Sigmoid colon (tissue), 7 donors: Measurements from ENCODE around the gene EGF. TPM values are rescaled to one million over a fixed set of nuclear protein-coding genes. Genes with fewer than 3 reads are reported as not detected.

Experiments used
- DNase-seq: peaks from one replicate; pipeline ENCODE4 v3.0.0-alpha.2; 2019
- H3K27ac ChIP-seq, 4 donors: fragments of 200-600 bp; sonication (generic); one replicate each; pipeline ENCODE4 v1.5.1; 2016 to 2019; ENCODE audit warnings: mild to moderate bottlenecking in 1 of 4
- H3K27me3 ChIP-seq, 3 donors: fragments of 200-600 bp; sonication (generic); one replicate each; pipeline ENCODE4 v1.5.1; 2019; ENCODE audit warnings: mild to moderate bottlenecking in 1 of 3
- H3K36me3 ChIP-seq, 4 donors: fragments of 200-600 bp; sonication (generic); one replicate each; pipeline ENCODE4 v1.5.1; 2016 to 2019
- H3K4me1 ChIP-seq, 4 donors: fragments of 200-600 bp; sonication (generic); one replicate each; pipeline ENCODE4 v1.5.1; 2017 to 2019
- H3K4me3 ChIP-seq, 4 donors: fragments of 200-600 bp; sonication (generic); one replicate each; pipeline ENCODE4 v1.5.1; 2017 to 2019; ENCODE audit warnings: mild to moderate bottlenecking in 2 of 4, moderate library complexity in 1 of 4
- H3K9me3 ChIP-seq, 4 donors: fragments of 200-600 bp in 3 of 4; sonication (generic) in 3 of 4; one replicate each; pipeline versions ENCODE4 v1.5.1 to v1.6.1; 2013 to 2019
- EP300 ChIP-seq, 4 donors: sonication (generic); formaldehyde crosslinking; IDR thresholded peaks; one replicate each; pipeline ENCODE4 v1.6.1; 2017; ENCODE audit warnings: antibody characterized with exemption in 4 of 4
- POLR2A ChIP-seq, 2 donors: fragments of 450-650 bp; IDR thresholded peaks; one replicate each; pipeline ENCODE4 v1.6.1; 2016; ENCODE audit warnings: antibody characterized with exemption in 2 of 2, mild to moderate bottlenecking in 2 of 2, moderate library complexity in 2 of 2
- POLR2AphosphoS5 ChIP-seq, 4 donors: sonication (generic); formaldehyde crosslinking; IDR thresholded peaks; one replicate each; pipeline ENCODE4 v1.6.1; 2017; ENCODE audit warnings: antibody characterized with exemption in 4 of 4
- WGBS, 2 donors: extraction: QIAGEN DNeasy Blood & Tissue Kit; methylation state at CpG; one replicate each; pipeline ENCODE4 v1.1.7; 2013; 5-methylcytosine and 5-hydroxymethylcytosine counted together
- intact Hi-C: fragments of 100-400 bp; cut with DNase I; formaldehyde crosslinking; loops from one replicate; pipeline ENCODE4 v1.15.1; 2023
- polyA plus RNA-seq, 3 donors: library from polyadenylated mRNA; stranded (reverse); fragments of 200-250 nt; gene quantifications; one replicate each; pipeline ENCODE4 v1.2.3, GENCODE V29; 2013
- total RNA-seq, 4 donors: library from RNA; depleted of rRNA; stranded (reverse); fragments of >200 nt; gene quantifications; one replicate each; pipeline ENCODE4 v1.1.0, GENCODE V29; 2016
- TF ChIP-seq, protein P1 (sequence below), 4 experiments: fragments of 450-650 bp in 3 of 4; fragments of 200-600 bp in 1 of 4; IDR thresholded peaks; one replicate each; pipeline ENCODE4 v1.5.1; 2016 to 2019; ENCODE audit warnings: antibody characterized with exemption in 4 of 4, mild to moderate bottlenecking in 3 of 4, moderate library complexity in 2 of 4
- donor health status: healthy with polysubstance abuse.
- donor health status: Bipolar disorder and iron deficiency.
- donor health status: healthy.

EGF gene
- total and polyA plus RNA-seq, 7 donors = 0.46 to 1.3 (median 0.70) TPM; not detected in 1

DNA sequence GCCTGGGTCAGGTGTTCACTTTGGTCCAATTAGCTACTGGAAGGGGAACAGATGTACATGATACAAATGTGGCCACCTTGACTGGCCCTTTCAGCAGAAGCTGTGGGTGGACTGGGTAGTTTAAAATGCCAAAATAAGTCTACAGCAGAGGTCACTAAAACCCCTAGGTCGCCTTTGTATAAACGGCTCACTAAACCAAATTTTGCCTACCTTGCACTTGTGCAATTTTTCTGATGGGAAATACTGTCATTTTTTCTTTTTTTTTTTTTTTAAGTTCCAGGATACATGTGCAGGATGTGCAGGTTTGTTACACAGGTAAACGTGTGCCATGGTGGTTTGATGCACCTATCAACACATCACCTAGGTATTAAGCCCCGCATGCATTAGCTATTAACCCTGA is 109.8 kb downstream of the EGF start:
- TF ChIP-seq EP300 (IDR thresholded peaks at IDR 0.05) (no peak), POLR2A (IDR thresholded peaks at IDR 0.05) (no peak), POLR2AphosphoS5 (IDR thresholded peaks at IDR 0.05) (no peak)
- TF ChIP-seq, protein P1, sequence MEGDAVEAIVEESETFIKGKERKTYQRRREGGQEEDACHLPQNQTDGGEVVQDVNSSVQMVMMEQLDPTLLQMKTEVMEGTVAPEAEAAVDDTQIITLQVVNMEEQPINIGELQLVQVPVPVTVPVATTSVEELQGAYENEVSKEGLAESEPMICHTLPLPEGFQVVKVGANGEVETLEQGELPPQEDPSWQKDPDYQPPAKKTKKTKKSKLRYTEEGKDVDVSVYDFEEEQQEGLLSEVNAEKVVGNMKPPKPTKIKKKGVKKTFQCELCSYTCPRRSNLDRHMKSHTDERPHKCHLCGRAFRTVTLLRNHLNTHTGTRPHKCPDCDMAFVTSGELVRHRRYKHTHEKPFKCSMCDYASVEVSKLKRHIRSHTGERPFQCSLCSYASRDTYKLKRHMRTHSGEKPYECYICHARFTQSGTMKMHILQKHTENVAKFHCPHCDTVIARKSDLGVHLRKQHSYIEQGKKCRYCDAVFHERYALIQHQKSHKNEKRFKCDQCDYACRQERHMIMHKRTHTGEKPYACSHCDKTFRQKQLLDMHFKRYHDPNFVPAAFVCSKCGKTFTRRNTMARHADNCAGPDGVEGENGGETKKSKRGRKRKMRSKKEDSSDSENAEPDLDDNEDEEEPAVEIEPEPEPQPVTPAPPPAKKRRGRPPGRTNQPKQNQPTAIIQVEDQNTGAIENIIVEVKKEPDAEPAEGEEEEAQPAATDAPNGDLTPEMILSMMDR (IDR thresholded peaks at IDR 0.05) = no peak
- H3K27ac ChIP-seq = no peak overlapping the region
- no peaks in the 10 kb centered on the region for H3K27me3 ChIP-seq
- H3K9me3 ChIP-seq = no peaks in the 10 kb centered on the region
- no peak overlapping the region for H3K4me3 ChIP-seq
- 91 to 93% methylated on average over 4 of the region's 4 CpGs for WGBS, 2 donors
- H3K36me3 ChIP-seq = no peaks in the 10 kb centered on the region
- no peaks in the 10 kb centered on the region for H3K4me1 ChIP-seq
- DNase-seq = no peak
- intact Hi-C loops = no loop called here

DNA sequence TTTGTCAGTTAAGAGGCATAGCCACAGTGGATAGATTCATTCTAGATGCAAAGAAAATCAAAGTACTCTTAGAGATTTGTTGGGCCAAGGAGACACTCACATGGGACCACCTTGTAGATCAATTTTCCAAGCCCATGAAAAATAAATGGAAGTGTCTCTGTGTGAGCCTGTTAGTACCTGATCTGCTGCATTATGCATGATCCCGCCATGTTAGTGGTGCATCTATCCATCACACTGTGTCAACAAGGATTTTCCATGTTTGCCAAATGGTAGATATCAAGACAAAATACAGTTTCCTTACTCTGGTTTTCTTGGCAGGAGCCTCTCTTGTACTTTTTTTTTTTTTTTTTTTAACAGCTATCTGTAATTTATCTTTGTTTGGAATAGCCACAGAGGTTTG is 112.4 kb downstream of the EGF start:
- Histone ChIP-seq H3K4me1 (no peaks in the 10 kb centered on the region), H3K4me3 (no peak overlapping the region), H3K36me3 (no peaks in the 10 kb centered on the region), H3K27ac (no peak overlapping the region), H3K9me3 (no peaks in the 10 kb centered on the region), H3K27me3 (no peaks in the 10 kb centered on the region)
- TF ChIP-seq, protein P1 (IDR thresholded peaks at IDR 0.05) = no peak
- no peak for TF ChIP-seq POLR2AphosphoS5 (IDR thresholded peaks at IDR 0.05)
- no peak for TF ChIP-seq EP300 (IDR thresholded peaks at IDR 0.05)
- no peak for TF ChIP-seq POLR2A (IDR thresholded peaks at IDR 0.05)
- 87 to 96% methylated on average over 1 of the region's 1 CpG for WGBS, 2 donors
- intact Hi-C loops = no loop called here
- DNase-seq = no peak

GRCh38 chr4:110025718-110026117 is 113.0 kb downstream of the EGF start:
- H3K27ac ChIP-seq = no peak overlapping the region
- no peak overlapping the region for H3K4me3 ChIP-seq
- no peaks in the 10 kb centered on the region for H3K36me3 ChIP-seq
- 91 to 94% methylated on average over 3 of the region's 3 CpGs for WGBS, 2 donors
- no peaks in the 10 kb centered on the region for H3K9me3 ChIP-seq
- H3K4me1 ChIP-seq = no peaks in the 10 kb centered on the region
- no peak for DNase-seq
- H3K27me3 ChIP-seq = no peaks in the 10 kb centered on the region
- intact Hi-C loops = no loop called here
- TF ChIP-seq POLR2A (IDR thresholded peaks at IDR 0.05) = no peak
- no peak for TF ChIP-seq EP300 (IDR thresholded peaks at IDR 0.05)
- TF ChIP-seq, protein P1 (IDR thresholded peaks at IDR 0.05) = no peak
- no peak for TF ChIP-seq POLR2AphosphoS5 (IDR thresholded peaks at IDR 0.05)

DNA sequence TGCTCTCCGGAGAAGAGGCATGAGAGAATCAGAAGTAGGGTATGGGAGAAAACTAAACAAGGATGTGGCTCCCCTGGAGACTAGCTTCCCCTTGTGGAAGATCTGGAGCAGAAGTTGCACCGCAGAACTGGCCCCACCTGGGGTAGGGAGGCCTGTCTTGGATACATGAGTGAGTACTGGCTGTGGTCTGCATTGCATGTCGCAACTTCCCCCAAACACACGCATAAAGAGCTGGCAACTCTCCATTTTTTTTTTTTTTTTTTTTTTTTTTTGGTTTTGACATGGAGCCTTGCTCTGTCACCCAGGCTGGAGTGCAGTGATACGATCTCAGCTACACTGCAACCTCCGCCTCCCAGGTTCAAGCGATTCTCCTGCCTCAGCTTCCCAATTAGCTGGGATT is 119.9 kb downstream of the EGF start:
- Histone ChIP-seq H3K27ac (no peak overlapping the region), H3K4me1 (no peaks in the 10 kb centered on the region), H3K27me3 (no peaks in the 10 kb centered on the region), H3K4me3 (no peak overlapping the region), H3K36me3 (no peaks in the 10 kb centered on the region), H3K9me3 (no peaks in the 10 kb centered on the region)
- TF ChIP-seq, protein P1 (IDR thresholded peaks at IDR 0.05) = no peak
- TF ChIP-seq POLR2A (IDR thresholded peaks at IDR 0.05) = no peak
- no peak for TF ChIP-seq POLR2AphosphoS5 (IDR thresholded peaks at IDR 0.05)
- TF ChIP-seq EP300 (IDR thresholded peaks at IDR 0.05) = no peak
- WGBS, 2 donors = 66 to 89% methylated on average over 7 of the region's 7 CpGs
- intact Hi-C loops = no loop called here
- peak; percentile 71 for DNase-seq

- no peak for DNase-seq
- H3K4me3 ChIP-seq = no peak overlapping the region
- H3K9me3 ChIP-seq = no peaks in the 10 kb centered on the region
- H3K36me3 ChIP-seq = no peaks in the 10 kb centered on the region
- TF ChIP-seq, protein P1 (IDR thresholded peaks at IDR 0.05) = no peak
- TF ChIP-seq POLR2A (IDR thresholded peaks at IDR 0.05) (no peak), EP300 (IDR thresholded peaks at IDR 0.05) (no peak), POLR2AphosphoS5 (IDR thresholded peaks at IDR 0.05) (no peak)
- intact Hi-C loops = no loop called here
- H3K27ac ChIP-seq = no peak overlapping the region
- no peaks in the 10 kb centered on the region for H3K4me1 ChIP-seq
- 47 to 80% methylated on average over 8 of the region's 8 CpGs for WGBS, 2 donors
- no peaks in the 10 kb centered on the region for H3K27me3 ChIP-seq
These were observed 120.8 kb downstream of the EGF start for GRCh38 chr4:110033355-110034025.
